AML-193 (cell line): ENCODE data around the gene ATRNL1.
"Not testable (repeated sequence)": the region's sequence is repeated elsewhere in the genome, so short reads cannot be mapped to it uniquely, and the experiment has no call there.

ENCODE experiments used
- DNase-seq, 2 experiments: peaks; one replicate each; lab custom pipeline; 2025; lab: John Stamatoyannopoulos, UW

The ATRNL1 gene

GRCh38 chr10:115092555-115093285 is 445 bp upstream of the ATRNL1 start:
- DNase-seq = no peak

GRCh38 chr10:115093776-115094408 is 727 bp downstream of the ATRNL1 start:
- DNase-seq = no peak

GRCh38 chr10:115094416-115095140 is 1.4 kb downstream of the ATRNL1 start:
- no peak for DNase-seq

GRCh38 chr10:115095758-115096157 is 2.6 kb downstream of the ATRNL1 start:
- DNase-seq = no peak

- DNase-seq = no peak
These were observed 10.5 kb downstream of the ATRNL1 start for GRCh38 chr10:115103700-115104099.

GRCh38 chr10:115105411-115105810 is 12.2 kb downstream of the ATRNL1 start:
- DNase-seq = not testable (repeated sequence)

- DNase-seq = no peak
These were observed 14.7 kb downstream of the ATRNL1 start for GRCh38 chr10:115107830-115108229.

- no peak for DNase-seq
These were observed 24.1 kb downstream of the ATRNL1 start for GRCh38 chr10:115117301-115117700.

GRCh38 chr10:115118346-115118745 is 25.2 kb downstream of the ATRNL1 start:
- no peak for DNase-seq

- no peak for DNase-seq
These were observed 32.3 kb downstream of the ATRNL1 start for GRCh38 chr10:115125505-115125904.

- DNase-seq = peak; percentile 26 to 53
These were observed 36.6 kb downstream of the ATRNL1 start for GRCh38 chr10:115129752-115130151.

GRCh38 chr10:115136616-115137015 is 43.5 kb downstream of the ATRNL1 start:
- no peak for DNase-seq

GRCh38 chr10:115141254-115141653 is 48.1 kb downstream of the ATRNL1 start:
- DNase-seq = peak; percentile 1 to 2

GRCh38 chr10:115157357-115157756 is 64.2 kb downstream of the ATRNL1 start:
- DNase-seq = no peak

- DNase-seq = no peak
These were observed 70.0 kb downstream of the ATRNL1 start for GRCh38 chr10:115163129-115163528.

GRCh38 chr10:115164220-115164619 is 71.1 kb downstream of the ATRNL1 start:
- DNase-seq = no peak

GRCh38 chr10:115167751-115168150 is 74.6 kb downstream of the ATRNL1 start:
- DNase-seq = peak; percentile 37 to 49

- peak; percentile 14 to 17 for DNase-seq
These were observed 78.3 kb downstream of the ATRNL1 start for GRCh38 chr10:115171392-115171960.

- DNase-seq = no peak
These were observed 80.8 kb downstream of the ATRNL1 start for GRCh38 chr10:115173915-115174443.

GRCh38 chr10:115207276-115207675 is 114.1 kb downstream of the ATRNL1 start:
- DNase-seq = not testable (repeated sequence)

GRCh38 chr10:115209133-115209532 is 116.0 kb downstream of the ATRNL1 start:
- no peak for DNase-seq

- DNase-seq = no peak
These were observed 121.7 kb downstream of the ATRNL1 start for GRCh38 chr10:115214829-115215228.
